Esophagus squamous epithelium (tissue), 5 donors: ENCODE results near the gene FBXO11. TPM values are rescaled to one million over a fixed set of nuclear protein-coding genes. Genes with fewer than 3 reads are reported as not detected.

ENCODE experiments used
- DNase-seq: peaks from one replicate; lab custom pipeline; 2025; lab: John Stamatoyannopoulos, UW
- H3K27ac ChIP-seq, 4 donors: fragments of 200-600 bp; sonication (generic); one replicate each; pipeline ENCODE4 v1.5.1; 2016 to 2019; ENCODE audit warnings: mild to moderate bottlenecking in 1 of 4
- H3K27me3 ChIP-seq, 4 donors: fragments of 200-600 bp; sonication (generic); 1 replicate in 3 of 4; 2 replicates in 1 of 4; pipeline versions ENCODE4 v1.5.1 to v1.6.0; 2017 to 2021; ENCODE audit warnings: antibody characterized with exemption in 1 of 4
- H3K36me3 ChIP-seq, 3 donors: fragments of 200-600 bp; sonication (generic); one replicate each; pipeline ENCODE4 v1.5.1; 2016 to 2019
- H3K4me1 ChIP-seq, 3 donors: fragments of 200-600 bp; sonication (generic); one replicate each; pipeline ENCODE4 v1.5.1; 2017 to 2019
- H3K4me3 ChIP-seq, 4 donors: fragments of 200-600 bp; sonication (generic); 1 replicate in 3 of 4; 2 replicates in 1 of 4; pipeline ENCODE4 v1.5.1; 2016 to 2019; ENCODE audit warnings: mild to moderate bottlenecking in 2 of 4, moderate library complexity in 1 of 4
- H3K9me3 ChIP-seq, 3 donors: fragments of 200-600 bp; sonication (generic); one replicate each; pipeline ENCODE4 v1.5.1; 2016 to 2019
- CTCF ChIP-seq, 6 experiments: fragments of 450-650 bp in 4 of 6; fragments of 200-600 bp in 2 of 6; sonication (generic) in 2 of 6; IDR thresholded peaks; one replicate each; pipeline ENCODE4 v1.5.1; 2016 to 2019; ENCODE audit warnings: antibody characterized with exemption in 6 of 6, mild to moderate bottlenecking in 4 of 6, moderate library complexity in 4 of 6
- POLR2A ChIP-seq, 4 donors: fragments of 450-650 bp; IDR thresholded peaks; one replicate each; pipeline ENCODE4 v1.6.1; 2017; ENCODE audit warnings: antibody characterized with exemption in 4 of 4, mild to moderate bottlenecking in 4 of 4, moderate library complexity in 3 of 4
- WGBS, 2 donors: methylation state at CpG; one replicate each; pipeline ENCODE4 v1.1.5; 2018; 5-methylcytosine and 5-hydroxymethylcytosine counted together
- intact Hi-C: fragments of 100-400 bp; cut with DNase I; formaldehyde crosslinking; loops from one replicate; pipeline ENCODE4 v1.15.0; 2022
- total RNA-seq, 4 donors: library from RNA; depleted of rRNA; stranded (reverse); fragments of >200 nt; gene quantifications; one replicate each; pipeline ENCODE4 v1.1.0, GENCODE V29; 2016
- donor health status: DM: yes; HTN: yes; CAD: no.

Gene FBXO11
- total RNA-seq, 4 donors from 2014 or later = 21.0 to 50.2 (median 34.7) TPM

DNA sequence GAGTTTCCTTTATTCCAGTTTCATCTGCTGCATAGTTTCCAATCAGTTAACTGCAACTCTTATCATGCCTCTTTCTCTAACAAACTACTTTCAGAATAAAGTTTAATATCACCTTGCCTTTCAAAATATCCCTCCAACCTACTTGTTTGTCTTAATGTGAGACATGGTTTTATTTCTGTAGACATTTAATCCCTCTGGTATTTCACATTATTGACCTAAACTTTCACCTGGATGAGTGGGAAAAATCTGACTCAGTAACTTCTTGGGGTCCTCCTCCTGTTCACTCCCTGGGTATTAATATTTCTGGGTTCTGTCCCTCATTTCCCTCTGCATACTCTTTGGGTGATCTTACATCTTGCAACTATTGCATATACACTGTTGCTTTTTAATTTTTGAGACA is 95.4 kb downstream of the FBXO11 start:
- intact Hi-C loops = no loop called here
- Histone ChIP-seq H3K9me3 (no peaks in the 10 kb centered on the region), H3K27ac (no peak overlapping the region), H3K27me3 (no peaks in the 10 kb centered on the region), H3K36me3 (peaks cover 5 to 99% (median 8%) of the 10 kb centered on the region in 3 donors), H3K4me3 (no peak overlapping the region), H3K4me1 (no peaks in the 10 kb centered on the region)
- TF ChIP-seq CTCF (IDR thresholded peaks at IDR 0.05) (no peak), POLR2A (IDR thresholded peaks at IDR 0.05) (no peak)
- DNase-seq = no peak

GRCh38 chr2:47809903-47810302 is 96.4 kb downstream of the FBXO11 start:
- Histone ChIP-seq H3K4me3 (no peak overlapping the region), H3K27ac (no peak overlapping the region), H3K36me3 (peaks cover 4 to 99% (median 5%) of the 10 kb centered on the region in 3 donors), H3K9me3 (no peaks in the 10 kb centered on the region), H3K27me3 (no peaks in the 10 kb centered on the region), H3K4me1 (no peaks in the 10 kb centered on the region)
- DNase-seq = no peak
- TF ChIP-seq POLR2A (IDR thresholded peaks at IDR 0.05) (no peak), CTCF (IDR thresholded peaks at IDR 0.05) (no peak)
- 87 to 91% methylated on average over 2 of the region's 2 CpGs for WGBS, 2 donors
- intact Hi-C loops = no loop called here

- H3K27ac ChIP-seq = no peak overlapping the region
- intact Hi-C loops = no loop called here
- no peak for TF ChIP-seq CTCF (IDR thresholded peaks at IDR 0.05)
- TF ChIP-seq POLR2A (IDR thresholded peaks at IDR 0.05) = no peak
- no peak for DNase-seq
- 63 to 78% methylated on average over 4 of the region's 4 CpGs for WGBS, 2 donors
- no peak overlapping the region for H3K4me3 ChIP-seq
- H3K9me3 ChIP-seq = peaks cover 0 to 4% (median 1%) of the 10 kb centered on the region in 3 donors
- H3K4me1 ChIP-seq = no peaks in the 10 kb centered on the region
- H3K27me3 ChIP-seq = no peaks in the 10 kb centered on the region
- peaks cover 4 to 99% (median 13%) of the 10 kb centered on the region in 3 donors for H3K36me3 ChIP-seq
These were observed 97.7 kb downstream of the FBXO11 start for GRCh38 chr2:47808614-47809013.

DNA sequence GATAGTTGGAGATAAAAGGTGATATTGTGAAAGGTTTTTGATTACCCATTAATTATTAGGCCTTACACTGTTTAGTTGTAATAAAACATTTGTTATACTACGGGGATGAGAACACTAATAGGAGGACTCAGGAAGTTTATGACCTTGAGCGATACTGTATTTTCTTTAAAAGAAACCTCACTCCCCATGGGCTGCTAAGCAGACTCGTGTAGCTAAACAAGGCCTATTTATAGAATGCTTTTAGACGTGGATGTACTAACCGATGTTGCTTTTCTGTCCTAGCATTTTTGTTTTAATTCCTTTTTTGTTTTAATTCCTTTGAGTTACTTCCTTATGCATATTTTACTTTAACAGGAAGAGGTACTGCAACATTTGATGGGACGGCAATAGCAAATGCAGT is 100.4 kb downstream of the FBXO11 start:
- Histone ChIP-seq H3K4me1 (no peaks in the 10 kb centered on the region), H3K36me3 (peaks cover 4 to 97% (median 18%) of the 10 kb centered on the region in 3 donors), H3K27ac (no peak overlapping the region), H3K9me3 (peaks cover 0 to 13% (median 10%) of the 10 kb centered on the region in 3 donors), H3K27me3 (no peaks in the 10 kb centered on the region), H3K4me3 (no peak overlapping the region)
- no peak for DNase-seq
- WGBS, 2 donors = 58 to 59% methylated on average over 6 of the region's 6 CpGs
- intact Hi-C loops = no loop called here
- TF ChIP-seq POLR2A (IDR thresholded peaks at IDR 0.05) (no peak), CTCF (IDR thresholded peaks at IDR 0.05) (no peak)

- intact Hi-C loops = no loop called here
- Histone ChIP-seq H3K4me3 (no peak overlapping the region), H3K36me3 (peaks cover 13 to 98% (median 26%) of the 10 kb centered on the region in 3 donors), H3K27ac (no peak overlapping the region), H3K9me3 (peaks cover 0 to 13% (median 10%) of the 10 kb centered on the region in 3 donors), H3K27me3 (no peaks in the 10 kb centered on the region), H3K4me1 (no peaks in the 10 kb centered on the region)
- 70 to 85% methylated on average over 1 of the region's 1 CpG for WGBS, 2 donors
- DNase-seq = no peak
- TF ChIP-seq POLR2A (IDR thresholded peaks at IDR 0.05) = no peak
- TF ChIP-seq CTCF (IDR thresholded peaks at IDR 0.05) = no peak
These were observed 102.5 kb downstream of the FBXO11 start for GRCh38 chr2:47803770-47804169.
